ENCODE measurements around the gene LEFTY2.
A peak's percentile ranks its signal among the peaks of the same experiment; 100 is the strongest.

Gene LEFTY2

DNA sequence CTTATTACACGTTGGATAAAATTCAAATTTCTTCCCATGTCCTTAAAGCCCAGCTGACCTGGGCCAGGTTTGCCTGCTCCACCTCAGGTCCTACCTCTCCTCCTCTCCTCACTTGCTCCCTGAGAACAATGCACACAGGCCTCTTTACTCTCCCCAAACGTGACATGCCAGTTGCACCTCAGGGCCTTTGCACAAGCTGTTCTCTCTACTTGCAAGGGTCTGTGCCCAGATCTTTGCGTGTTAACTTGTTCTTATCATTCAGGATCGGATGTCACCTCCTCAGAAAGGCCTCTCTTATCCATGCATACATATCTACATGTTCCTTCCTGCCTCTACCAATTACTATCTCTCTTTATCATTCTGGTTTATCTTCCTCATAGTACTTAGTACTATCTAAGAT, 37.4 kb downstream of the LEFTY2 start:
- DNase-seq (ENCODE audit: low read depth, low spot score), result no peak

DNA sequence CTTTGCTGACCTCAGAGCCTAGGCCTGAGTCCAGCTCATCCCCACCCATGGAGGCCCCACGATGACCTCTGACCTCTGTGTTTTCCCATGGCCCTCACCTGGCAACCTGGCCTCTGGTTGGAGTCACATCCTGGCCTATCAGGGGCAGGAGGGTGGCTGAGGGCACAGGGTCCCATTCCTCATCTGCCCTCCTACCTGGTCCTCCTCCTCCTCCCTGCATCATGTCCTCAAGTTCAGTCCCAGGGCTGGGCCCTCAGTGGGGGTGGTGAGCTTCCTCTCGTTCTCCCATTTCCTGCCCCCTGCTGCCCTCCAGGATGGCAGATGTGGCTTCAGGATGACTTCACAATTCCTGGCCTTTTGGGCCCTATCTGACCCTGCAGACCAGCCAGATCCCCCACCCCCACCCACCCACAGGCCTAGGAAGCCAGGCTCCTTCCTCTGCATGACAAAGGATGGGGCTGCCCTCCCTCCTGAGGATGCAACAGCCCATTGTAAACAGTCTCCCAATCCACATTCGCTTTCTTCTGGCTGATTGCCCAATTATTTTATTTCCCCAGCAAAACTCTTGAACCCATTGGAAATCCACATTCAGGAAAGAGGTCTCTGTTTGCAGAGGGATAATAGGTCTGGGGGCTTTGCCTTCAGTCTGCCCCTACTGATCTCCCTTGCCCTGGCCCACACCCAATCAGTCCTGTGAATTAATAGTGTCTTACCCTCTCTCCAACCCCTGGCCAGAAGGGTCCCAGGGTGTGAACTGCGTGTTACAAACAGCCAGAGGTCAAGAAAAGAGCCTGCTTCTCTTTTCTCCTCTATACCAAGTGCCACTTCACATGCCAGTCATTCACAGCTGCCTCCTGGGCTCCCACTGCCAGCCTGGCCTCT, 41.7 kb downstream of the LEFTY2 start:
- peak; percentile 92 for DNase-seq (ENCODE audit: low read depth, low spot score)

DNA sequence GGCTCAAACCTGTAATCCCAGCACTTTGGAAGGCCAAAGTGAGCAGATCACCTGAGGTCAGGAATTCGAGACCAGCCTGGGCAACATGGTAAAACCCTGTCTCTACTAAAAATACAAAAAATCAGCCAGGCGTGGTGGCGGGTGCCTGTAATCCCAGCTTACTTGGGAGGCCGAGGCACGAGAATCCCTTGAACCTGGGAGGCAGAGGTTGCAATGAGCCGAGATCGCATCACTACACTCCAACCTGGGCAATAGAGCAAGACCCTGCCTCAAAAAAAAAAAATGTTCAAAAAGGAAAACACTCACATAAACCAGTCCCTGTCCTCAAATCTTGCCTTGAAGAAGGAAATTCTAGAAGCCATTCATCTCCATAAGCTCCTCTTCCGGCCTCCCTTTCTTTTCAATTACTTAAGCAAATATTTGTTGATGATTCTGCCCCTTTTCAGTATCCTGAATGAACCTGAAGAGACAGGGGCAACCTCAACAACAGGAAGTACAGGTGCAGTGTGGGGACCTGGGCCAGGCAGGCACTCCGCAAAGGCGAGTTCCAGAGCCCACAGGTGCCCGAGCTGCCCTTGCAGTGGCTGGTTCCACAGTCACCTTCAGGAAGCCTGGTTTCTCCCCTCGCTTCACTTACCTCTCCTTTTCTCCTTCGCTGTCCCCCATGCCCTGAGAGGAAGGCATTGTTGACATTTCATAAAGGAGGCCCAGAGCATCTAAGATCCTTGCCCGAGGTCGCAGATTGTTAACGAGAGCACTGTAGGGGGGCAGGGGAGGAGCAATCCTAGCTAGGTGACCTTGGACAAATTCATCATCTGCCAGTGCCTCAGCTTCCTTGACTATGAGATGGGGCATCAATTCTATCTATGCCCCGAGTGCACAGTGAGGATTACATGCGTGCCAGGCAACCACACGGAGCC, 43.2 kb downstream of the LEFTY2 start:
- no peak for DNase-seq (ENCODE audit: low read depth, low spot score)

- no peak for DNase-seq (ENCODE audit: low read depth, low spot score)
These were observed 44.0 kb downstream of the LEFTY2 start for GRCh38 chr1:225896937-225897549.

GRCh38 chr1:225896494-225896893, 44.5 kb downstream of the LEFTY2 start:
- DNase-seq (ENCODE audit: low read depth, low spot score), result no peak

GRCh38 chr1:225892307-225892706, 48.7 kb downstream of the LEFTY2 start:
- no peak for DNase-seq (ENCODE audit: low read depth, low spot score)

DNA sequence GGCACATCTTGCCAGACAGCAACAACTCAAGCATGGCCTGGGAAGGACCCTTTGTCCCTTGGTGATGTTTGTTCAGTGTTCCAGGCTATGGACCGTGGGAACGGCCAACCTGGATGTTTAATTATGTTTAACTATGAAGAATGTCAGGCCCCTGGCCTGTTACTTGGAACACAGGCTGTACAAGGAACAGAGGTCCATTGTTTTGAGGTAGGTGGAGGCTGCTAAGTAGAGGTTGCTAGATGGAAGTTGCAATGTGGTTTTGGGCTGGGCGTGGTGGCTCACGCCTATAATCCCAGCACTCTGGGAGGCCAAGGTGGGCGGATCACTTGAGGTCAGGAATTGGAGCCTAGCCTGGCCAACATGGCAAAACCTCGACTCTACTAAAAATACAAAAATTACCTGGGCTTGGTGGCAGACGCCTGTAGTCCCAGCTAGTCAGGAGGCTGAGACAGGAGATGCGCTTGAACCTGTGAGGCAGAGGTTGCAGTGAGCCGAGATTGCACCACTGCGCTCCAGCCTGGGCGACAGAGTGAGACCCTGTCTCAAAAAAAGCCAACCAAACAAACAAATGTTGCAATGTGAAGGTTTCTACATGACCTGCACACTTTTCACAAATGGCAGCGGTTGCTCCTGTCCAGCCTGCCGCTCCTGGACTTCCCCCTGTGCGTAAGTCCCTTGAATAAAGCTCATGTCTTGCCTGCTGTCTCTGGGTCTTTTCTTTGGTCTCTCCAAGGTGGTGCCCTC, 49.6 kb downstream of the LEFTY2 start:
- DNase-seq (ENCODE audit: low read depth, low spot score), result no peak

DNA sequence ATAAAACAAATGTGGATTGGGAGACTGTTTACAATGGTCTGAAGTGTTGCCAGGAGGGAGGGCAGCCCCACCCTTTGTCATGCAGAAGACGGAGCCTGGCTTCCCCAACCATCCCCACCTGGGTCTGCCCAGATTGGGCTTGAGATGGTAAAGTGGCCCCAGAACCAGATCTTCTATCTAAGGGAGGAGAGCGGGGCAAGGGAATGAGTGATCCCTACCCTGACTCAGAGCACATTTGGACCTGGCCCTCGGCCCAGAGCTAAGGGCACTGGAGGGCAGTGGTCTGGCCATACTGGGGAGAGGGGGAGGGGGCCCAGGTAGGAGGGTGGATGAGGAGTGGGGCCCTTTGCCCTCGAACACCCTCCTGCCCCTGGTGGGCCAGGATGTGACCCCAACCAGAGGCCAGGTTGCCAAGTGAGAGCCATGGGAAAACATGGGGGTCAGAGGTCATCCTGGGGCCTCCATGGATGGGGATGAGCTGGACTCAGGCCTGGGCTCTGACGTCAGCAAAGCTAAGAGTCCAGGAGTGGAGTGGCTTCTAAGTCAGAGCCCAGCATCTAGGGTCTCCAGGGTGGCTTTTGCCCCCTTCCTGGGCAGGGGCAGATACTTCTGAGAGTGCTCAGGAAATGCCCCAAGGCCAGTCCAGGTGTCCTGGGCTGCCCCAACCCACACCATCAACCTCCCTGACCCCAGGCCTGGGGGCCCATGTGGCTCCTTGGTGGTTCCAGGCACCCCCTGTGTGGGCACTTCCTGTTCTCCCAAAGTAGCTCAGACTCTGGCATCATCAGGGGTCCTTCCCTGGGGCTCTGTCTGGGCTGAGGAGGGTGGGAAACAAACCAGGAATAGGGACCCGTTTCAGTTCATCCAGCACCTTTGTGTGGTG, 50.4 kb downstream of the LEFTY2 start:
- peak; percentile 64 for DNase-seq (ENCODE audit: low read depth, low spot score)

- no peak for DNase-seq (ENCODE audit: low read depth, low spot score)
These were observed 51.3 kb downstream of the LEFTY2 start for GRCh38 chr1:225889743-225890142.

GRCh38 chr1:225888898-225889601, 52.0 kb downstream of the LEFTY2 start, which contains the start of gene LEFTY1:
TSS of gene LEFTY1 (minus strand) at chr1:225889146. CDS start at chr1:225889066, 80 bp downstream.
- peak; percentile 87 for DNase-seq (ENCODE audit: low read depth, low spot score)

GRCh38 chr1:225888289-225888897, 52.6 kb downstream of the LEFTY2 start:
- DNase-seq (ENCODE audit: low read depth, low spot score), result no peak

GRCh38 chr1:225887554-225888288, 53.3 kb downstream of the LEFTY2 start:
- DNase-seq (ENCODE audit: low read depth, low spot score), result peak; percentile 23

DNA sequence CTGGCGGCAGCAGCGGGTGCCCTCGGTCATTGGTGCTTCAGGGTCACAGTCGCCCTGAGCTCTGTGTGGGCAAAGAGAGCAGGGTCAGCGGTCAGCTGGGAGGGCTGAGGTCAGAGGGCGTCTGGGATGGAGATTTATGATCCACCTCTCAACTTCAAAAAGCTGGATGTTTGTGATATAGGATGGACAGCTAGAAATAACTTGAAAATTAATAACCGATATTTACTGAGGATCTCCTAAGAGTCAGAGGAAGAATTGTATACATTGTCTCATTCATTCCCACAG, 54.0 kb downstream of the LEFTY2 start:
- no peak for DNase-seq (ENCODE audit: low read depth, low spot score)
